NB4 (cell line): ENCODE measurements around the gene YES1.

Experiments
- MYC ChIP-seq: IDR thresholded peaks from 2 replicates; pipeline ENCODE4 v1.6.1; 2011; ENCODE audit warnings: low read depth, low read length
- TF ChIP-seq, protein P1 (sequence below): IDR thresholded peaks from one replicate; pipeline ENCODE4 v1.5.1; 2012; ENCODE audit warnings: low read depth, low read length

DNA sequence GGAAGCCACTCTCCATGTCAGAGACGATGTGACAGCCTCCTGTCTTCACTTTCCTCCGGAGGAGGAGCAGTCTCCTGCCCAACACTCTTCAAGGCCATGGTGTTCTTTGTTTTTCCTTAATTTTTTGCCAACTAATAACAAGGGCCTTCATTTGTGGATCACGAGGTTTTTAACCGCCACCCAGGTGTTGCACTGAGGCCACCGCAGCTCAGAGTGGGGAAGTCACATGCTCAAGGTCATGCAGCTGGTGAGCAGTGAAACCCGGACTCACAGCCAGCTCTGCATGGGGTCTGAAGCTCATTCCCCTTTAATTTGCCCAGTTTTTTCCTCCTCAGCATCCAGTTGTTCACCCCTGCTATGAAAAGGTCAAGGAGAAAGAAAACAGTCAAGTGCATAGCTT is 119.2 kb downstream of the YES1 start:
- TF ChIP-seq, protein P1, sequence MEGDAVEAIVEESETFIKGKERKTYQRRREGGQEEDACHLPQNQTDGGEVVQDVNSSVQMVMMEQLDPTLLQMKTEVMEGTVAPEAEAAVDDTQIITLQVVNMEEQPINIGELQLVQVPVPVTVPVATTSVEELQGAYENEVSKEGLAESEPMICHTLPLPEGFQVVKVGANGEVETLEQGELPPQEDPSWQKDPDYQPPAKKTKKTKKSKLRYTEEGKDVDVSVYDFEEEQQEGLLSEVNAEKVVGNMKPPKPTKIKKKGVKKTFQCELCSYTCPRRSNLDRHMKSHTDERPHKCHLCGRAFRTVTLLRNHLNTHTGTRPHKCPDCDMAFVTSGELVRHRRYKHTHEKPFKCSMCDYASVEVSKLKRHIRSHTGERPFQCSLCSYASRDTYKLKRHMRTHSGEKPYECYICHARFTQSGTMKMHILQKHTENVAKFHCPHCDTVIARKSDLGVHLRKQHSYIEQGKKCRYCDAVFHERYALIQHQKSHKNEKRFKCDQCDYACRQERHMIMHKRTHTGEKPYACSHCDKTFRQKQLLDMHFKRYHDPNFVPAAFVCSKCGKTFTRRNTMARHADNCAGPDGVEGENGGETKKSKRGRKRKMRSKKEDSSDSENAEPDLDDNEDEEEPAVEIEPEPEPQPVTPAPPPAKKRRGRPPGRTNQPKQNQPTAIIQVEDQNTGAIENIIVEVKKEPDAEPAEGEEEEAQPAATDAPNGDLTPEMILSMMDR, result no peak
- TF ChIP-seq MYC, result no peak
